Esophagus muscularis mucosa (tissue), 4 donors: Measurements from ENCODE around the gene CCBE1. TPM values are rescaled to one million over a fixed set of nuclear protein-coding genes. Genes with fewer than 3 reads are reported as not detected.

ENCODE experiments used
- DNase-seq: peaks from one replicate; pipeline ENCODE4 v3.0.0-alpha.2; 2017; ENCODE audit errors: extremely low spot score
- H3K27ac ChIP-seq, 4 donors: fragments of 200-600 bp; sonication (generic); replicated peaks in 1 of 4; 1 replicate in 3 of 4; 2 replicates in 1 of 4; pipeline ENCODE4 v1.5.1; 2016 to 2019; ENCODE audit warnings: mild to moderate bottlenecking in 1 of 4
- H3K27me3 ChIP-seq, 4 donors: fragments of 200-600 bp; sonication (generic); one replicate each; pipeline versions ENCODE4 v1.5.1 to v1.6.0; 2016 to 2019
- H3K36me3 ChIP-seq, 4 donors: fragments of 200-600 bp; sonication (generic); one replicate each; pipeline ENCODE4 v1.5.1; 2016 to 2019
- H3K4me1 ChIP-seq, 4 donors: fragments of 200-600 bp; sonication (generic); one replicate each; pipeline ENCODE4 v1.5.1; 2016 to 2019
- H3K4me3 ChIP-seq, 4 donors: fragments of 200-600 bp; sonication (generic); 1 replicate in 2 of 4; 2 replicates in 2 of 4; pipeline ENCODE4 v1.5.1; 2016 to 2019; ENCODE audit warnings: mild to moderate bottlenecking in 4 of 4, moderate library complexity in 1 of 4
- H3K9me3 ChIP-seq, 4 donors: fragments of 200-600 bp; sonication (generic); 1 replicate in 3 of 4; 2 replicates in 1 of 4; pipeline ENCODE4 v1.5.1; 2016 to 2019
- CTCF ChIP-seq, 3 experiments: fragments of 200-600 bp in 2 of 3; fragments of 450-650 bp in 1 of 3; sonication (generic) in 2 of 3; IDR thresholded peaks; one replicate each; pipeline ENCODE4 v1.5.1; 2017 to 2019; ENCODE audit warnings: antibody characterized with exemption in 3 of 3, mild to moderate bottlenecking in 2 of 3, moderate library complexity in 1 of 3
- EP300 ChIP-seq: sonication (generic); formaldehyde crosslinking; IDR thresholded peaks from one replicate; pipeline ENCODE4 v1.6.1; 2017; ENCODE audit warnings: antibody characterized with exemption
- POLR2A ChIP-seq: fragments of 450-650 bp; IDR thresholded peaks from one replicate; pipeline ENCODE4 v1.6.1; 2017; ENCODE audit warnings: antibody characterized with exemption, moderate library complexity, mild to moderate bottlenecking, low read depth
- POLR2AphosphoS5 ChIP-seq, 2 donors: sonication (generic); formaldehyde crosslinking; IDR thresholded peaks; one replicate each; pipeline ENCODE4 v1.6.1; 2017; ENCODE audit warnings: antibody characterized with exemption in 2 of 2
- WGBS: methylation state at CpG from one replicate; pipeline ENCODE4 v1.1.5; 2018; 5-methylcytosine and 5-hydroxymethylcytosine counted together
- intact Hi-C: fragments of 100-400 bp; cut with DNase I; formaldehyde crosslinking; loops from one replicate; pipeline ENCODE4 v1.15.1; 2023
- total RNA-seq, 4 donors: library from RNA; depleted of rRNA; stranded (reverse); fragments of >200 nt; gene quantifications; one replicate each; pipeline versions ENCODE4 v1.1.0 to v1.2.1, GENCODE V29; 2016

The CCBE1 gene
- total RNA-seq, 4 donors from 2014 or later: 1.6 to 11.1 (median 2.7) TPM

GRCh38 chr18:59674903-59675270 lies 22.3 kb downstream of the CCBE1 start:
- no peak for TF ChIP-seq POLR2A
- no peak for TF ChIP-seq EP300
- no peak for TF ChIP-seq CTCF (IDR thresholded peaks at IDR 0.05)
- TF ChIP-seq POLR2AphosphoS5 (IDR thresholded peaks at IDR 0.05): no peak
- no peaks in the 10 kb centered on the region for H3K9me3 ChIP-seq
- H3K4me1 ChIP-seq: peaks cover 0 to 46% (median 30%) of the 10 kb centered on the region in 4 donors
- no peak overlapping the region for H3K27ac ChIP-seq
- 70% methylated on average over 1 of the region's 1 CpG for WGBS
- H3K4me3 ChIP-seq: no peak overlapping the region
- no peaks in the 10 kb centered on the region for H3K36me3 ChIP-seq
- no peak for DNase-seq
- H3K27me3 ChIP-seq: no peaks in the 10 kb centered on the region
- intact Hi-C loops: no loop called here

DNA sequence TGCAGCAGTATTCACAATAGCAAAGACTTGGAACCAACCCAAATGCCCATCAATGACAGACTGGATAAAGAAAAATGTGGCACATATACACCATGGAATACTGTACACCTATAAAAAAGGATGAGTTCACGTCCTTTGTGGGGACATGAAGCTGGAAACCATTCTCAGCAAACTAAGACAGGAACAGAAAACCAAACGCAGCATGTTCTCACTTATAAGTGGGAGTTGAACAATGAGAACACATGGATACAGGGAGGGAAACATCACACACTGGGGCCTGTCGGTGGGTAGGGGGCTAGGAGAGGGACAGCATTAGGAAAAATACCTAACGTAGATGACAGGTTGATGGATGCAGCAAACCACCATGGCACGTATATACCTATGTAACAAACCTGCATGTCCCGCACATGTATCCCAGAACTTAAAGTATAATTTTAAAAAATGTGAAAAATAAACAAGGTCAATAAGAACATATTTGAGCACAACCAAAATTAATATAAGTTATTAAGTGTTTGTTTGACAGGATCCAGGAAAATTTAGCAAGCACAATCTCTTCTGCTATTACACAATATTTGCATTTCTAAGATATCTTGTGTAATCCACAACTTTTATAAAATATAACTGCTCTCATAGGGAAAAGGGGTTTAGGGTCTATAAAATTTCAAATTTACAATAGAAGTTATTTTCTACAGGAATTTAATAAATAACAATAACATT lies 22.9 kb downstream of the CCBE1 start:
- intact Hi-C loops: no loop called here
- H3K27me3 ChIP-seq: no peaks in the 10 kb centered on the region
- H3K9me3 ChIP-seq: no peaks in the 10 kb centered on the region
- peaks cover 0 to 51% (median 35%) of the 10 kb centered on the region in 4 donors for H3K4me1 ChIP-seq
- H3K36me3 ChIP-seq: no peaks in the 10 kb centered on the region
- TF ChIP-seq EP300: no peak
- TF ChIP-seq CTCF (IDR thresholded peaks at IDR 0.05): no peak
- no peak for TF ChIP-seq POLR2A
- TF ChIP-seq POLR2AphosphoS5 (IDR thresholded peaks at IDR 0.05): no peak
- H3K27ac ChIP-seq: no peak overlapping the region
- no peak overlapping the region for H3K4me3 ChIP-seq
- WGBS: 82% methylated on average over 6 of the region's 6 CpGs
- DNase-seq: no peak

- TF ChIP-seq CTCF (IDR thresholded peaks at IDR 0.05) (no peak), POLR2AphosphoS5 (IDR thresholded peaks at IDR 0.05) (peak in 1 of 2 donors; percentile 32)
- Histone ChIP-seq H3K36me3 (no peaks in the 10 kb centered on the region), H3K27me3 (no peaks in the 10 kb centered on the region), H3K4me3 (no peak overlapping the region), H3K27ac (peak overlapping the region; percentile 2 to 45 (median 16)), H3K4me1 (peaks cover 0 to 55% (median 38%) of the 10 kb centered on the region in 4 donors), H3K9me3 (no peaks in the 10 kb centered on the region)
- no peak for DNase-seq
- intact Hi-C loops: no loop called here
- 29% methylated on average over 1 of the region's 1 CpG for WGBS
These were observed 24.9 kb downstream of the CCBE1 start for GRCh38 chr18:59672235-59672711.

DNA sequence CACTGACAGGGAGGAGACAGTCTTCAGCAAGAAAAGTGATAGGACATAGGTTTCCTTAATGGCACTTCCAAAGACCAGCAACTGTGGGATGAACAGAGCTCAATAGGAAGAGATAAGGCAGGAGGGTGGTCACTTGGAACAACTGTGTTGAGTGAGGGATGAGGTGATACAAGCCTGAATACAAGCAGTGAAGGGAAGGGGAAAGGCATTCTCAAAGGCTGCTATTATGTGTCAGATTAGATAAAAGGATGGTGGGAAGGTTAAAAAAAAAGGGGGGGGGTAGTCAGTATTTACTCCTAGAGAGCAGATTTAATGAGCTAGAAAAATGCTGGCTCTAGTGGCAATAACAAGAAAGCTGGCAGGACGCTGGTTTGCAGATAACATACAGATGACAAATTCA lies 25.7 kb downstream of the CCBE1 start:
- intact Hi-C loops: no loop called here
- DNase-seq: no peak
- H3K27ac ChIP-seq: peak overlapping the region in 2 of 4 donors; percentile 2 to 5
- no peaks in the 10 kb centered on the region for H3K27me3 ChIP-seq
- no peak for TF ChIP-seq CTCF (IDR thresholded peaks at IDR 0.05)
- no peak for TF ChIP-seq POLR2A
- TF ChIP-seq EP300: no peak
- TF ChIP-seq POLR2AphosphoS5 (IDR thresholded peaks at IDR 0.05): no peak
- H3K4me1 ChIP-seq: peaks cover 0 to 55% (median 38%) of the 10 kb centered on the region in 4 donors
- no peaks in the 10 kb centered on the region for H3K36me3 ChIP-seq
- 64% methylated on average over 1 of the region's 1 CpG for WGBS
- H3K4me3 ChIP-seq: no peak overlapping the region
- H3K9me3 ChIP-seq: no peaks in the 10 kb centered on the region
